Neuron (in vitro differentiated cells): ENCODE measurements around the gene KIR2DL1.
"Not testable (repeated sequence)": the region's sequence is repeated elsewhere in the genome, so short reads cannot be mapped to it uniquely, and the experiment has no call there.

Experiments
- H2AFZ ChIP-seq: one replicate; pipeline ENCODE4 v1.6.1; 2013; ENCODE audit warnings: low read depth, mild to moderate bottlenecking, inconsistent platforms, low read length, moderate library complexity
- H3K27me3 ChIP-seq: one replicate; pipeline ENCODE4 v1.6.1; 2013; ENCODE audit warnings: low read length; ENCODE audit not compliant: insufficient read depth
- H3K36me3 ChIP-seq: one replicate; pipeline ENCODE4 v1.6.1; 2013; ENCODE audit warnings: low read length; ENCODE audit not compliant: insufficient read depth
- H3K4me1 ChIP-seq: one replicate; pipeline ENCODE4 v1.6.1; 2013; ENCODE audit warnings: low read length; ENCODE audit not compliant: insufficient read depth
- H3K4me3 ChIP-seq: 2 replicates; pipeline ENCODE4 v1.5.1; 2013; ENCODE audit warnings: mild to moderate bottlenecking, low read length, moderate library complexity
- H3K9me3 ChIP-seq: one replicate; pipeline ENCODE4 v1.6.1; 2013; ENCODE audit warnings: low read length

Gene KIR2DL1

DNA sequence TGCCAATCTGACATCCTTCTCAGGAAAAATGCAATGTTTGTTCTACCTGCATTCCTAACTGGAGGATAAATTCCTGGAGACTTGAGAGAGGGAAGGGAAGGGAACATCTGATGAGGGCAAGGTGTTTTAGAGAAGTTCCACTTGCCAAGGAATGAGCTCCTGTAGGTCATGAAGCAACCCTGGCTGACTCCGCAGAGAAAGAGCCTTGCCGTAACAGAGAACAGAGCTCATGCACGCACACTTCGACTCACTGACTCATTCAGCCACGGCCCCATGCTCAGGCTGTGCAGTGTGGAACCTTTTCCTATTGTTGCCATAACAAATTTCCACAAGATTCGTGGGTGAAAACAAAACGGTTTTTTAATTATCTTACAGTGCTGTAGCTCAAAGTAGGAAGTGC lies 9.3 kb downstream of the KIR2DL1 start:
- not testable (repeated sequence) for H3K9me3 ChIP-seq, H2AFZ ChIP-seq, H3K27me3 ChIP-seq, H3K4me3 ChIP-seq, H3K36me3 ChIP-seq, H3K4me1 ChIP-seq

- H3K9me3 ChIP-seq, H3K4me1 ChIP-seq, H3K36me3 ChIP-seq, H2AFZ ChIP-seq, H3K4me3 ChIP-seq, H3K27me3 ChIP-seq: not testable (repeated sequence)
Measured at GRCh38 chr19:54782916-54783315, 13.3 kb downstream of the KIR2DL1 start.

GRCh38 chr19:54786091-54786723 lies 16.6 kb downstream of the KIR2DL1 start:
- H3K27me3 ChIP-seq, H3K4me3 ChIP-seq, H3K9me3 ChIP-seq, H2AFZ ChIP-seq, H3K4me1 ChIP-seq, H3K36me3 ChIP-seq: not testable (repeated sequence)

DNA sequence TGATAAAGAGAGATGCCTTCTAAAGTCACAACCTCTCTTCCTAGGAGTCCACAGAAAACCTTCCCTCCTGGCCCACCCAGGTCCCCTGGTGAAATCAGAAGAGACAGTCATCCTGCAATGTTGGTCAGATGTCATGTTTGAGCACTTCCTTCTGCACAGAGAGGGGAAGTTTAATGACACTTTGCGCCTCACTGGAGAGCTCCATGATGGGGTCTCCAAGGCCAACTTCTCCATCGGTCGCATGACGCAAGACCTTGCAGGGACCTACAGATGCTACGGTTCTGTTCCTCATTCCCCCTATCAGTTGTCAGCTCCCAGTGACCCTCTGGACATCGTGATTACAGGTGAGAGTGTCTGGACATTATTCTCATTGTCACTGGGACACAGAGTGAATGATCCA lies 18.6 kb downstream of the KIR2DL1 start:
- H3K27me3 ChIP-seq, H3K9me3 ChIP-seq, H3K4me3 ChIP-seq, H3K4me1 ChIP-seq, H3K36me3 ChIP-seq, H2AFZ ChIP-seq: not testable (repeated sequence)

GRCh38 chr19:54790711-54791110 lies 21.1 kb downstream of the KIR2DL1 start:
- Histone ChIP-seq H3K4me3 (no peak overlapping the region), H3K9me3 (no peaks in the 10 kb centered on the region), H3K4me1 (no peaks in the 10 kb centered on the region), H2AFZ (no peak overlapping the region), H3K27me3 (peaks cover 2% of the 10 kb centered on the region), H3K36me3 (no peaks in the 10 kb centered on the region)

- no peaks in the 10 kb centered on the region for H3K36me3 ChIP-seq
- H3K4me3 ChIP-seq, result no peak overlapping the region
- H3K9me3 ChIP-seq, result no peaks in the 10 kb centered on the region
- H2AFZ ChIP-seq, result no peak overlapping the region
- H3K4me1 ChIP-seq, result no peaks in the 10 kb centered on the region
- H3K27me3 ChIP-seq, result peaks cover 2% of the 10 kb centered on the region
Measured at GRCh38 chr19:54791476-54791875, 21.9 kb downstream of the KIR2DL1 start.

GRCh38 chr19:54792814-54793213 lies 23.2 kb downstream of the KIR2DL1 start:
- no peak overlapping the region for H3K4me3 ChIP-seq
- peaks cover 2% of the 10 kb centered on the region for H3K27me3 ChIP-seq
- no peaks in the 10 kb centered on the region for H3K36me3 ChIP-seq
- no peak overlapping the region for H2AFZ ChIP-seq
- no peaks in the 10 kb centered on the region for H3K9me3 ChIP-seq
- H3K4me1 ChIP-seq, result no peaks in the 10 kb centered on the region

DNA sequence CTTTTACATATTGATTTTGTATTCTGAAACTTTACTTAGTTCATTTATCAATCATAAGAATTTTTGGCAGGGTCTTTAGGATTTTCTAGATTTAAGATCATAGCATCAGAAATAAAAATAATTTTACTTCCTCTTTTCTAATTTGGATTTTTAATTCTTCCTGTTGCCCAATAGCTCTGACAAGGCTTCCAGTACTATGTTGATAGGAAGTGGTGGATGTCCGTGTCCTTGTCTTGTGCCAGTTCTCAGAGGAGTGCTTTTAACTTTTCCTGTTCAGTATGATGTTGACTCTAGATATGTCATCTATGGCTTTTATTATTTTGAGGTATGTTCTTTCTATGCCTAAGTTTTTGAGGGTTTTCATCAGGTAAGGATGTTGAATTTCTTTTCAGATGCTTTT lies 26.2 kb downstream of the KIR2DL1 start:
- Histone ChIP-seq H3K4me1 (no peaks in the 10 kb centered on the region), H2AFZ (no peak overlapping the region), H3K9me3 (no peaks in the 10 kb centered on the region), H3K4me3 (no peak overlapping the region), H3K27me3 (peaks cover 2% of the 10 kb centered on the region), H3K36me3 (no peaks in the 10 kb centered on the region)

- Histone ChIP-seq H3K4me1 (no peaks in the 10 kb centered on the region), H3K36me3 (no peaks in the 10 kb centered on the region), H2AFZ (no peak within 1 kb of the TSS), H3K9me3 (peaks cover 3% of the 10 kb centered on the region), H3K4me3 (no peak within 1 kb of the TSS), H3K27me3 (no peaks in the 10 kb centered on the region)
Measured at GRCh38 chr19:54803410-54803809, 33.8 kb downstream of the KIR2DL1 start, which contains the start of gene KIR2DL4. Gene KIR2DL4 (plus strand): TSS chr19:54803610. CDS start chr19:54803652, 42 bp downstream.

GRCh38 chr19:54804101-54804500 lies 34.5 kb downstream of the KIR2DL1 start:
- peaks cover 3% of the 10 kb centered on the region for H3K9me3 ChIP-seq

GRCh38 chr19:54804571-54804970 lies 35.0 kb downstream of the KIR2DL1 start:
- no peaks in the 10 kb centered on the region for H3K36me3 ChIP-seq
- H3K4me3 ChIP-seq, result no peak overlapping the region
- no peaks in the 10 kb centered on the region for H3K4me1 ChIP-seq
- no peak overlapping the region for H2AFZ ChIP-seq
- no peaks in the 10 kb centered on the region for H3K27me3 ChIP-seq
- H3K9me3 ChIP-seq, result peaks cover 3% of the 10 kb centered on the region

More at GRCh38 chr19:54804101-54804500, 34.5 kb downstream of the KIR2DL1 start:
- H3K4me3 ChIP-seq, result no peak overlapping the region
- no peak overlapping the region for H2AFZ ChIP-seq
- no peaks in the 10 kb centered on the region for H3K27me3 ChIP-seq
- H3K36me3 ChIP-seq, result no peaks in the 10 kb centered on the region
- H3K4me1 ChIP-seq, result no peaks in the 10 kb centered on the region

DNA sequence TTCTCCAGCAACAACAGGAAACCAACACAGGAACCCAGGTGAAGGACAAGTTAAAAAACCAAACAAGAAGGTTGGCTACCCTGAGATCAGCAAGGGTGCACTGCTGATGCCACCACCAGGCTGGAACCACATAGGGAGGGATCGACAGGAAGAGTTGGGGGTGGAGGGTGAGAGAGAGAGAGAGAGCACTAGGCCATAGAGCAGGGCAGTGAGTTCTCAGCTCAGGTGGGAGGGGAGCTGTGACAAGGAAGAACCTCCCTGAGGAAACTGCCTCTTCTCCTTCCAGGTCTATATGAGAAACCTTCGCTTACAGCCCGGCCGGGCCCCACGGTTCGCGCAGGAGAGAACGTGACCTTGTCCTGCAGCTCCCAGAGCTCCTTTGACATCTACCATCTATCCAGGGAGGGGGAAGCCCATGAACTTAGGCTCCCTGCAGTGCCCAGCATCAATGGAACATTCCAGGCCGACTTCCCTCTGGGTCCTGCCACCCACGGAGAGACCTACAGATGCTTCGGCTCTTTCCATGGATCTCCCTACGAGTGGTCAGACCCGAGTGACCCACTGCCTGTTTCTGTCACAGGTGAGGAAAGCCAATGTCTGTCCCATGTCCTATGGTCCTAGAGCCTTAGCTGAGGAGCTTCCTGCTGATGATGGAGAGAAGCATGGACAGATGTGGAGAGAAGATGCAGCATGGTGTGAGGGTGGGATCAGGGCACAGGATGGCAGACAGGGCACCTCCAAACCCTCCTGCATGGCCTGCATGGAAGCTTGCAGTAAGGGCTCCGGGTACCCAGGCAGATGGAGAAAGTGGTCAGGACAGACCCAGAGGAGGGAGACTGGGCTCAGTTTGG lies 36.3 kb downstream of the KIR2DL1 start:
- Histone ChIP-seq H2AFZ (no peak overlapping the region), H3K27me3 (no peaks in the 10 kb centered on the region), H3K9me3 (peaks cover 3% of the 10 kb centered on the region), H3K4me1 (no peaks in the 10 kb centered on the region), H3K36me3 (no peaks in the 10 kb centered on the region), H3K4me3 (no peak overlapping the region)

DNA sequence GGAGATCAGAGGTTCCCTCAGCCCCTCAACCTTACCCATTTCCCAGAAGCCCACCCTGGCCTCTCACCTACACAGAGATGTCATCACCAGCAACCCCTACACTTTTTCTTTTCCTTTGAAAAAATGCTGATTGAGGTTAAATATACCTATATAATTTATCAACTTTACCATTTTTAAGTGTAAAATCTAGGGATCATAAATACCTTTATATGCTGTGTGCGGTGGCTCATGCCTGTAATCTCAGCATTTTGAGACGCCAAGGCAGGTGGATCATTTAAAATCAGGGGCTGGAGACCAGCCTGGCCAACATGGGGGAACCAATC lies 36.9 kb downstream of the KIR2DL1 start:
- H3K27me3 ChIP-seq, result no peaks in the 10 kb centered on the region
- H3K36me3 ChIP-seq, result no peaks in the 10 kb centered on the region
- H3K9me3 ChIP-seq, result peaks cover 3% of the 10 kb centered on the region
- no peak overlapping the region for H2AFZ ChIP-seq
- no peak overlapping the region for H3K4me3 ChIP-seq
- no peaks in the 10 kb centered on the region for H3K4me1 ChIP-seq

DNA sequence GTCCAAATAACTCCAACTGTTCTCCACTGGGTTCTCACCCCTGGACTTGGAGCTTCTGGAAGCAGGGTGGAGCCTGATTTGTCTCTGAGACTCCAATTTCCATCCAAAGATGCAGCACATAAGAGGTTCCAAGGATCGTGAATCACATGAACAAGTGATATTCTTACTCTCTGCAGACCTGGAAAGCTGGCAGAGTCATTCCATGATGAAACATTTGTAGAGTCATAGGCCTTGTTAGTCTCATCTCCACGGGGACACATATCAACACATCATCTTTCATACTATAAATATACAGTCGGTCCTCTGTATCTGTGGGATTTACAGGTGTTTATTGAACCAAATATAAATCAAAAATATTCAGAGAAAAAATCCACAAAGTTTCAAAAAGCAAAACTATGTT lies 45.0 kb downstream of the KIR2DL1 start:
- H3K27me3 ChIP-seq, H3K4me1 ChIP-seq, H3K36me3 ChIP-seq, H3K4me3 ChIP-seq, H2AFZ ChIP-seq, H3K9me3 ChIP-seq: not testable (repeated sequence)
